ENCODE data around the gene ANO9. TPM values are rescaled to one million over a fixed set of nuclear protein-coding genes. Genes with fewer than 3 reads are reported as not detected.

The ANO9 gene
- total RNA-seq: 22.4 TPM
- long read RNA-seq, partial matches to known transcripts: 14 of 31 reads
- long read RNA-seq, other reads (novel, unspliced or antisense): 14 of 31 reads

- Histone ChIP-seq H3K27me3 (peaks cover 9% of the 10 kb centered on the region), H3K36me3 (no peaks in the 10 kb centered on the region), H3K9me3 (no peaks in the 10 kb centered on the region), H3K4me3 (peak within 1 kb of the TSS; percentile 47), H3K4me1 (peaks cover 5% of the 10 kb centered on the region), H3K27ac (no peak within 1 kb of the TSS)
- DNase-seq (peak; percentile 88), ATAC-seq (peak; percentile 76)
- intact Hi-C loops (cut with DNase I): no loop called here
- no peak for TF ChIP-seq CTCF (IDR thresholded peaks at IDR 0.05)
Measured at GRCh38 chr11:441418-442274, at the start of gene ANO9. Gene ANO9, minus strand, starts transcription at chr11:442011. Its CDS starts 85 bp downstream, at chr11:441926.

- H3K27ac ChIP-seq: no peak overlapping the region
- no peaks in the 10 kb centered on the region for H3K27me3 ChIP-seq
- no peaks in the 10 kb centered on the region for H3K9me3 ChIP-seq
- ATAC-seq: no peak
- intact Hi-C loops (cut with DNase I): no loop called here
- no peak for DNase-seq
- no peaks in the 10 kb centered on the region for H3K4me1 ChIP-seq
- TF ChIP-seq CTCF (IDR thresholded peaks at IDR 0.05): no peak
- H3K36me3 ChIP-seq: peaks cover 50% of the 10 kb centered on the region
- no peak overlapping the region for H3K4me3 ChIP-seq
Measured at GRCh38 chr11:491358-491757, 49.5 kb upstream of the ANO9 start.

DNA sequence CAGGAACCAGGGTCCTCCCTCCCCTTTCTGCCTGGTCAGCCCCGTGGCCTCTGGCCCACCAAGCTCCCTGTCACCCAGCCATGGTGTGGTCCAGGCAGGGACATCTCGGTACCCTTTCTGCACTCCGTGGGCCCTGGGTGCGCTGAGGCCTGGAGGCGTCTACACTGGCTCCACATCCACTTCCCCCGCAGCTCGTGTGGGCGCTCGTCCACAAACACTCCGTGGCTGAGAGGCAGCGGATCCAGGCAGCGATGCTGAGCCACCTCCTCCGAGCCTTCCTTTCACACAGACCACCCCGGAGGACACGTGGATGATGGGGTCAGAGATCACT lies 49.1 kb upstream of the ANO9 start:
- Histone ChIP-seq H3K27ac (no peak overlapping the region), H3K27me3 (no peaks in the 10 kb centered on the region), H3K4me1 (no peaks in the 10 kb centered on the region), H3K9me3 (no peaks in the 10 kb centered on the region), H3K4me3 (no peak overlapping the region), H3K36me3 (peaks cover 46% of the 10 kb centered on the region)
- TF ChIP-seq CTCF (IDR thresholded peaks at IDR 0.05): no peak
- intact Hi-C loops (cut with DNase I): no loop called here
- ATAC-seq (no peak), DNase-seq (no peak)

DNA sequence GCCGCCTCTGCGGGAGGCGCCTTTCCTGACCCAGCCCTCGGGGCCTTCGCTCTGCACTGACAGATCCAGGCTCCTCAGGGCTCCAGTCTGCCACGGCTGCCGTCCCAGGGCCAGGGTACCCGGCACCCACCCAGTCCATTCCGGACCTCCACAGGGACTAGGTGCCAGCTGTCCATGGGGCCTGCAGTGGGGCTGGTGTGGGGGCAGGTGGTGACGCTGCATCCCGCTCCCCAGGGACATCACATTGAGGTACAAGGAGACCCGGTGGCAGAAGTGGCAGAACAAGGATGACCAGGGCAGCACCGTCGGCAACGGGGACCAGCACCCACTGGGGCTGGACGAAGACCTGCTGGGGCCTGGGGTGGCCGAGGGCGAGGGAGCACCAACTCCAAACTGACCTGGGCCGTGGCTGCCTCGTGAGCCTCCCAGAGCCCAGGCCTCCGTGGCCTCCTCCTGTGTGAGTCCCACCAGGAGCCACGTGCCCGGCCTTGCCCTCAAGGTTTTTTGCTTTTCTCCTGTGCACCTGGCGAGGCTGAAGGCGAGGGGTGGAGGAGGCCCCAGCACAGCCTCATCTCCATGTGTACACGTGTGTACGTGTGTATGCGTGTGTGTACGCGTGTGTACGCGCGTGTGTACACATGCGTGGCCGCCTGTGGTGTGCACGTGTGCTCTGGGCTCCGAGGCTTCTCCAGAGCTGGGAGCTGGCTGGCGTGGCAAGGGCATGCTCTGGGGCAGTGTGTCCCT lies 48.5 kb upstream of the ANO9 start:
- TF ChIP-seq CTCF (IDR thresholded peaks at IDR 0.05): no peak
- DNase-seq: peak; percentile 63
- Histone ChIP-seq H3K27me3 (no peaks in the 10 kb centered on the region), H3K9me3 (no peaks in the 10 kb centered on the region), H3K36me3 (peaks cover 40% of the 10 kb centered on the region), H3K27ac (no peak overlapping the region), H3K4me1 (no peaks in the 10 kb centered on the region), H3K4me3 (no peak overlapping the region)
- ATAC-seq: no peak
- intact Hi-C loops (cut with DNase I): no loop called here

GRCh38 chr11:489610-490185 lies 47.9 kb upstream of the ANO9 start:
- H3K27me3 ChIP-seq: no peaks in the 10 kb centered on the region
- peaks cover 34% of the 10 kb centered on the region for H3K36me3 ChIP-seq
- DNase-seq: no peak
- H3K27ac ChIP-seq: no peak overlapping the region
- no peak for TF ChIP-seq CTCF (IDR thresholded peaks at IDR 0.05)
- no peak overlapping the region for H3K4me3 ChIP-seq
- intact Hi-C loops (cut with DNase I): no loop called here
- no peak for ATAC-seq
- H3K9me3 ChIP-seq: no peaks in the 10 kb centered on the region
- no peaks in the 10 kb centered on the region for H3K4me1 ChIP-seq
